ENCODE results near the gene CPSF4.
"Not testable (repeated sequence)": the region's sequence is repeated elsewhere in the genome, so short reads cannot be mapped to it uniquely, and the experiment has no call there.

Gene CPSF4

DNA sequence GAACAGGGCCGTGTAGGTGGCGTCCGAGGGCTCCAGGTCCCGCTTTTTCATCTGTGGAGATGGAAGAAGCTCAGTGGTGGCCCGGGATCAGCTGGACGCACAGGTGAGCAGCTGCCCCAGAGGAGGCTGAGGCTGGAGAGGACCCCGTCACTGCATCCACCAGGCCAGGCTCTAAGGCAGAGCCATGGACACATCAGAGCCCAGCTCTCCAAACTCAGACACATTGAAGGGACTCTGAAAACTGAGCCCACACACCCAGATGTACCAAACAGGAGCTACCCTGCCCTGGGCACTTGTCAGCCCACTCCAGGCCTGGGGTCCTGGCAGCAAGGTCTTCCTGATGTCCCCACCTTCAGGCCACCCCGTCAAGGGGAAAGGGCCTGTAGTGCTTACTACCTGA, 9.0 kb upstream of the CPSF4 start:
- WGBS (ENCODE audit: extremely low coverage, insufficient coverage, low lambda C conversion rate) = no CpG with 5 or more reads among the region's 8 CpGs
- Histone ChIP-seq H3K36me3 (ENCODE audit: control insufficient read depth, insufficient read depth, low read length) (peaks cover 20% of the 10 kb centered on the region), H2AK5ac (ENCODE audit: low read length) (no peak overlapping the region)

DNA sequence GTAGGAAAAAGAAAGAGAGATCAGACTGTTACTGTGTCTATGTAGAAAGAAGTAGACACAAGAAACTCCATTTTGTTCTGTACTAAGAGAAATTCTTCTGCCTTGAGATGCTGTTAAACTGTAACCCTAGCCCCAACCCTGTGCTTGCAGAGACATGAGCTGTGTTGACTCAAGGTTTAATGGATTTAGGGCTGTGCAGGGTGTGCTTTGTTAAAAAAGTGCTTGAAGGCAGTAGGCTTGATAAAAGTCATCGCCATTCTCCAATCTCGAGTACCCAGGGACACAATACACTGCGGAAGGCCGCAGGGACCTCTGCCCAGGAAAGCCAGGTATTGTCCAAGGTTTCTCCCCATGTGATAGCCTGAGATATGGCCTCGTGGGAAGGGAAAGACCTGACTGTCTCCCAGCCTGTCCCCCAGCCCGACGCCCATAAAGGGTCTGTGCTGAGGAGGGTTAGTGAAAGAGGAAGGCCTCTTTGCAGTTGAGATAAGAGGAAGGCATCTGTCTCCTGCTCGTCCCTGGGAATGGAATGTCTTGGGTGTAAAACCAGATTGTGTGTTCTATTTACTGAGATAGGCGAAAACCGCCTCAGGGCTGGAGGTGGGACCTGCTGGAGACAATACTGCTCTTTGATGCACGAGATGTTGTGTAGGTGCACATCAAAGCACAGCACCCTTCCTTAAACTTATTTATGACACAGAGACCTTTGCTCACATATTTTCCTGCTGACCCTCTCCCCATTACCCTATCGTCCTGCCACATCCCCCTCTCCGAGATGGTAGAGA, 6.8 kb upstream of the CPSF4 start:
- H3K56ac ChIP-seq (ENCODE audit: low read length); H4K5ac ChIP-seq (ENCODE audit: low read length); H2AK5ac ChIP-seq (ENCODE audit: low read length); H2BK5ac ChIP-seq (ENCODE audit: low read length); H2BK120ac ChIP-seq (ENCODE audit: low read depth, low read length); H3K79me2 ChIP-seq (ENCODE audit: control insufficient read depth, insufficient read depth, low read length); H3K23ac ChIP-seq (ENCODE audit: low read length); H3K4ac ChIP-seq (ENCODE audit: low read depth, low read length); H3K4me3 ChIP-seq (ENCODE audit: low read length); H3K79me1 ChIP-seq (ENCODE audit: low read length); H2BK15ac ChIP-seq (replicated peaks; ENCODE audit: low read depth); H3K27me3 ChIP-seq (ENCODE audit: insufficient read depth, low read length, poor library complexity); H3K18ac ChIP-seq (ENCODE audit: low read length); H3K9ac ChIP-seq (ENCODE audit: low read length); H3K27ac ChIP-seq (ENCODE audit: low read depth, low read length); H3K4me2 ChIP-seq (ENCODE audit: low read length); H4K8ac ChIP-seq (ENCODE audit: low read depth, low read length); H3K4me1 ChIP-seq (ENCODE audit: control insufficient read depth, low read depth, low read length): not testable (repeated sequence)
- peak; percentile 66 for DNase-seq
- no CpG with 5 or more reads among the region's 13 CpGs for WGBS (ENCODE audit: extremely low coverage, insufficient coverage, low lambda C conversion rate)
- H3K36me3 ChIP-seq (ENCODE audit: control insufficient read depth, insufficient read depth, low read length) = peaks cover 19% of the 10 kb centered on the region

More for the DNA sequence above, 9.0 kb upstream of the CPSF4 start:
- Histone ChIP-seq H3K4me3 (ENCODE audit: low read length) (no peak overlapping the region), H3K9ac (ENCODE audit: low read length) (no peak overlapping the region), H3K4me1 (ENCODE audit: control insufficient read depth, low read depth, low read length) (no peaks in the 10 kb centered on the region), H2BK5ac (ENCODE audit: low read length) (no peak overlapping the region), H3K27ac (ENCODE audit: low read depth, low read length) (no peak overlapping the region), H3K27me3 (ENCODE audit: insufficient read depth, low read length, poor library complexity) (no peaks in the 10 kb centered on the region), H3K56ac (ENCODE audit: low read length) (no peak overlapping the region), H3K79me2 (ENCODE audit: control insufficient read depth, insufficient read depth, low read length) (no peaks in the 10 kb centered on the region), H4K5ac (ENCODE audit: low read length) (no peak overlapping the region), H3K4me2 (ENCODE audit: low read length) (no peak overlapping the region), H2BK120ac (ENCODE audit: low read depth, low read length) (no peak overlapping the region), H3K23ac (ENCODE audit: low read length) (no peak overlapping the region), H3K18ac (ENCODE audit: low read length) (no peak overlapping the region), H2BK15ac (replicated peaks; ENCODE audit: low read depth) (no peak overlapping the region), H3K79me1 (ENCODE audit: low read length) (no peaks in the 10 kb centered on the region), H4K8ac (ENCODE audit: low read depth, low read length) (no peak overlapping the region), H3K4ac (ENCODE audit: low read depth, low read length) (no peak overlapping the region)
- no peak for DNase-seq

DNA sequence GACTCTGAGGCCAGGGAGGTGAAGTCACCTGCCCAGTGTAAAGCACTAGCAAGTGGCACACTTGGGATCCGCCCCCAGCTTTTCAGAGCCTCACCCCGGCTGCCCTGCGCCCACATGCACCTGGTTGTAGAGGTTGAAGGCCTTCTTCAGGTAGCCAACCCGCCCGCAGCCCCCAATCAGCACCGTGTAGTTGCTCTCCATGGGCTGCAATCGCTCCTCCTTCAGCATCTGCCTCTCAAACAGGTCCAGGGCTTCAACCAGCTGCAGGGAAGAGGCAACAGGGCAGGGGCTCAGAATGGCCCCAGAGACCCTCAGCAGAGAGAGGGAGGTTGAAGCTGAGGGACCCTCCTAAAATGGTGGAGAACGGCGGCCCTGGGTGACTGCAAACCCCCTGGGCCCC, 5.6 kb upstream of the CPSF4 start:
- Histone ChIP-seq H3K9ac (ENCODE audit: low read length) (no peak overlapping the region), H3K36me3 (ENCODE audit: control insufficient read depth, insufficient read depth, low read length) (peaks cover 19% of the 10 kb centered on the region), H2BK15ac (replicated peaks; ENCODE audit: low read depth) (no peak overlapping the region), H3K23ac (ENCODE audit: low read length) (no peak overlapping the region), H3K4ac (ENCODE audit: low read depth, low read length) (no peak overlapping the region), H3K18ac (ENCODE audit: low read length) (no peak overlapping the region), H2BK120ac (ENCODE audit: low read depth, low read length) (no peak overlapping the region), H3K27me3 (ENCODE audit: insufficient read depth, low read length, poor library complexity) (no peaks in the 10 kb centered on the region), H3K79me1 (ENCODE audit: low read length) (peaks cover 8% of the 10 kb centered on the region), H2BK5ac (ENCODE audit: low read length) (no peak overlapping the region), H2AK5ac (ENCODE audit: low read length) (no peak overlapping the region), H3K4me1 (ENCODE audit: control insufficient read depth, low read depth, low read length) (no peaks in the 10 kb centered on the region), H4K8ac (ENCODE audit: low read depth, low read length) (no peak overlapping the region), H4K5ac (ENCODE audit: low read length) (no peak overlapping the region), H3K27ac (ENCODE audit: low read depth, low read length) (no peak overlapping the region), H3K4me2 (ENCODE audit: low read length) (no peak overlapping the region), H3K56ac (ENCODE audit: low read length) (no peak overlapping the region), H3K79me2 (ENCODE audit: control insufficient read depth, insufficient read depth, low read length) (peaks cover 12% of the 10 kb centered on the region), H3K4me3 (ENCODE audit: low read length) (no peak overlapping the region)
- no CpG with 5 or more reads among the region's 9 CpGs for WGBS (ENCODE audit: extremely low coverage, insufficient coverage, low lambda C conversion rate)
- DNase-seq = no peak

DNA sequence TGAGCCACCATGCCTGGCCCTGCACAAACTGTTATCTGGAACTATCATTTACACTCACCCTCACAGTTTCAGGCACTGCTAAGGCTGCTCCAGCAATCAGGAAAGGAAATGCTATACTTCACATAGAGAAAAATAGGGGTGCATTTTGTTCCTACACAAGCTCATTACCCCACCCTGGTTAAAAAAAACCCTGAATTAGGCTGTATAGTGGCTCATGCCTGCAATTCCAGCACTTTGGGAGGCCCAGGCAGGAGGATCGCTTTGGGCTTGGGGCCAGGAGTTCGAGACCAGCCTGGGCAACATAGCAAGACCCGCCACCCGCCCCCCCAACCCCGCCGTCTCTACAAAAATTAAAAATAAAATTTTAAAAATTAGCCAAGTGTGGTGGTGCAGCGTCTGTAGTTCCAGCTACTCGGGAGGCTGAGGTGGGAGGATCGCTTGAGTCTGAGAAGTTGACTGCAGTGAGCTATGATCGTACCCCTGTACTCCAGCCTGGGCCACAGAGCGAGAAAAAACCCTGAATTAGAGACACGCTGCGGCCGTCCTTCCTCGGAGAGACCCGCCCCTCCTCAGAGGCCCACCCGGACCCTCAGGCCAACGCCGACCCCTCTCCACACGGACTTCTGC, 684 bp upstream of the CPSF4 start:
- peaks cover 6% of the 10 kb centered on the region for H3K36me3 ChIP-seq (ENCODE audit: control insufficient read depth, insufficient read depth, low read length)
- peaks cover 21% of the 10 kb centered on the region for H3K79me1 ChIP-seq (ENCODE audit: low read length)
- H3K27ac ChIP-seq (ENCODE audit: low read depth, low read length) = no peak overlapping the region
- H3K79me2 ChIP-seq (ENCODE audit: control insufficient read depth, insufficient read depth, low read length) = peaks cover 30% of the 10 kb centered on the region
- no peak overlapping the region for H2BK15ac ChIP-seq (replicated peaks; ENCODE audit: low read depth)
- H3K56ac ChIP-seq (ENCODE audit: low read length) = peak overlapping the region; percentile 98
- no peak overlapping the region for H2BK5ac ChIP-seq (ENCODE audit: low read length)
- peak overlapping the region; percentile 22 for H3K18ac ChIP-seq (ENCODE audit: low read length)
- H4K5ac ChIP-seq (ENCODE audit: low read length) = no peak overlapping the region
- H2BK120ac ChIP-seq (ENCODE audit: low read depth, low read length) = no peak overlapping the region
- peak overlapping the region; percentile 74 for H3K9ac ChIP-seq (ENCODE audit: low read length)
- DNase-seq = no peak
- H3K4me2 ChIP-seq (ENCODE audit: low read length) = peak overlapping the region; percentile 64
- H3K4me1 ChIP-seq (ENCODE audit: control insufficient read depth, low read depth, low read length) = no peaks in the 10 kb centered on the region
- peak overlapping the region; percentile 55 for H3K4me3 ChIP-seq (ENCODE audit: low read length)
- no peak overlapping the region for H3K4ac ChIP-seq (ENCODE audit: low read depth, low read length)
- no peak overlapping the region for H3K23ac ChIP-seq (ENCODE audit: low read length)
- H4K8ac ChIP-seq (ENCODE audit: low read depth, low read length) = no peak overlapping the region
- WGBS (ENCODE audit: extremely low coverage, insufficient coverage, low lambda C conversion rate) = no CpG with 5 or more reads among the region's 20 CpGs
- no peak overlapping the region for H2AK5ac ChIP-seq (ENCODE audit: low read length)
- H3K27me3 ChIP-seq (ENCODE audit: insufficient read depth, low read length, poor library complexity) = no peaks in the 10 kb centered on the region

DNA sequence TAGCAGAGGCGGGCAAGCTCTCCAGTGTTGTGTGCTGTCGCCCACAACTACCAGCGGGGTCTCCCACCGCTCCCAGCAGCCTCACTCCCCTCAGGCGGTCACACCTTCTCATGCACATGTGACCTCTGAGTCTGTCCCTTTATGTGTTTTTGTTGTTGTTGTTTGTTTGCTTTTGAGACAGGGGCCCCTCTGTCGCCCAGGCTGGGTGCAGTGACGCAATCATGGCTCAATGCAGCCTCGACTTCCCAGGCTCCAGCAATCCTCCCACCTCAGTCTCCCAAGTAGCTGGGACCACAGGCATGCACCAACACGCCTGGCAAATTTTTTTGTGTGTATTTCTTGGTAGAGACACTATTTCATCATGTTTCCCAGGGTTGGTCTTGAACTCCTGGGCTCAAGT, 1.5 kb downstream of the CPSF4 start:
- Histone ChIP-seq H3K4me1 (ENCODE audit: control insufficient read depth, low read depth, low read length) (no peaks in the 10 kb centered on the region), H3K27ac (ENCODE audit: low read depth, low read length) (no peak overlapping the region), H2BK15ac (replicated peaks; ENCODE audit: low read depth) (no peak overlapping the region), H3K23ac (ENCODE audit: low read length) (no peak overlapping the region), H2AK5ac (ENCODE audit: low read length) (no peak overlapping the region), H3K56ac (ENCODE audit: low read length) (no peak overlapping the region), H3K18ac (ENCODE audit: low read length) (no peak overlapping the region), H3K4ac (ENCODE audit: low read depth, low read length) (no peak overlapping the region), H3K4me2 (ENCODE audit: low read length) (no peak overlapping the region), H4K8ac (ENCODE audit: low read depth, low read length) (no peak overlapping the region), H3K9ac (ENCODE audit: low read length) (peak overlapping the region; percentile 10), H3K79me1 (ENCODE audit: low read length) (peaks cover 21% of the 10 kb centered on the region), H4K5ac (ENCODE audit: low read length) (no peak overlapping the region), H2BK5ac (ENCODE audit: low read length) (no peak overlapping the region), H3K36me3 (ENCODE audit: control insufficient read depth, insufficient read depth, low read length) (peaks cover 9% of the 10 kb centered on the region), H3K4me3 (ENCODE audit: low read length) (no peak overlapping the region), H3K79me2 (ENCODE audit: control insufficient read depth, insufficient read depth, low read length) (peaks cover 30% of the 10 kb centered on the region), H2BK120ac (ENCODE audit: low read depth, low read length) (no peak overlapping the region), H3K27me3 (ENCODE audit: insufficient read depth, low read length, poor library complexity) (no peaks in the 10 kb centered on the region)
- WGBS (ENCODE audit: extremely low coverage, insufficient coverage, low lambda C conversion rate) = no CpG with 5 or more reads among the region's 9 CpGs
- peak; percentile 53 for DNase-seq
